Thymus (tissue), 11 donors: ENCODE data around the gene CAGE1. TPM values are rescaled to one million over a fixed set of nuclear protein-coding genes. Genes with fewer than 3 reads are reported as not detected.

Experiments used
- DNase-seq, 9 donors: peaks; one replicate each; pipeline ENCODE4 v3.0.0-alpha.2; 2013; ENCODE audit warnings: low spot score in 9 of 9, low read depth in 6 of 9, missing footprints in 1 of 9
- H3K27ac ChIP-seq, 2 donors: one replicate each; pipeline ENCODE4 v1.5.1; 2013; ENCODE audit warnings: control low read depth in 1 of 2, low read depth in 1 of 2, low read length in 1 of 2, mild to moderate bottlenecking in 1 of 2, moderate library complexity in 1 of 2
- H3K27me3 ChIP-seq, 2 donors: one replicate each; pipeline ENCODE4 v1.5.1; 2013; ENCODE audit warnings: low read length in 1 of 2; ENCODE audit not compliant: control insufficient read depth in 2 of 2, insufficient read depth in 1 of 2
- H3K36me3 ChIP-seq, 2 donors: one replicate each; pipeline ENCODE4 v1.5.1; 2013; ENCODE audit warnings: low read length in 1 of 2, mild to moderate bottlenecking in 1 of 2, moderate library complexity in 1 of 2; ENCODE audit not compliant: control insufficient read depth in 2 of 2, insufficient read depth in 2 of 2
- H3K4me1 ChIP-seq, 2 donors: one replicate each; pipeline ENCODE4 v1.5.1; 2013; ENCODE audit warnings: low read length in 2 of 2; ENCODE audit not compliant: control insufficient read depth in 2 of 2, insufficient read depth in 2 of 2
- H3K4me3 ChIP-seq, 2 donors: one replicate each; pipeline ENCODE4 v1.5.1; 2013; ENCODE audit warnings: low read length in 2 of 2, control low read depth in 1 of 2, mild to moderate bottlenecking in 1 of 2
- H3K9me3 ChIP-seq, 2 donors: one replicate each; pipeline ENCODE4 v1.5.1; 2013; ENCODE audit warnings: low read length in 1 of 2, mild to moderate bottlenecking in 1 of 2; ENCODE audit not compliant: control insufficient read depth in 2 of 2, insufficient read depth in 1 of 2
- WGBS: extraction: QIAGEN DNeasy Blood & Tissue Kit; methylation state at CpG from one replicate; pipeline ENCODE4 v1.1.7; 2013; 5-methylcytosine and 5-hydroxymethylcytosine counted together
- polyA plus RNA-seq: library from polyadenylated mRNA; stranded (reverse); fragments of 200-250 nt; gene quantifications from one replicate; pipeline ENCODE4 v1.2.3, GENCODE V29; 2013
- total RNA-seq: library from RNA; stranded (reverse); fragments of 120-200 nt; gene quantifications from one replicate; pipeline ENCODE4 v1.2.4, GENCODE V29; 2013
- donor health status: healthy.

CAGE1 gene
- total and polyA plus RNA-seq, 2 donors, result 0.02 to 0.09 TPM

DNA sequence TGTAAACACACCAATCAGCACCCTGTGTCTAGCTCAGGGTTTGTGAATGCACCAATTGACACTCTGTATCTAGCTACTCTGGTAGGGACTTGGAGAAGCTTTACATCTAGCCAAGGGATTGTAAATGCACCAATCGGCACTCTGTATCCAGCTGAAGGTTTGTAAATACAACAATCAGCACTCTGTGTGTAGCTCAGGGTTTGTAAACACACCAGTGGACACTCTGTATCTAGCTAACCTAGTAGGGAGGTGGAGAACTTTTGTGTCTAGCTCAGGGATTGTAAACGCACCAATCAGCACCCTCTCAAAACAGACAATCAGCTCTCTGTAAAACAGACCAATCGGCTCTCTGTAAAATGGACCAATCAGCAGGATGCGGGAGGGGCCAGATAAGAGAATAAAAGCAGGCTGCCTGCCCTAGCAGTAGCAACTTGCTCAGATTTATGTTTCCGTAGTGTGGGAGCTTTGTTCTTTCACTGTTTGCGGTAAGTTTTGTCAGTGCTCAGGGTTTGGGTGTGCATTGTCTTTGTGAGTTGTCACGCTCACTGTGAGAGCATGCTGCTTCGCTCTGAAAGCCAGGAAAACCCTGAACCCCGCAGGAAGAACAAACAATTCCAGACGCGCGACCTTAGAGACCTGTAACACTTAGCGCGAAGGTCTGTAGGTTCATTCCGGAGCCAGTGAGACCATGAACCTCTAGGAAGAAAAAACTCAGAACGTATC lies 37.1 kb upstream of the CAGE1 start:
- peaks cover 0 to 6% of the 10 kb centered on the region in 2 donors for H3K4me1 ChIP-seq
- H3K27ac ChIP-seq, result no peak overlapping the region
- no peak for DNase-seq
- 84% methylated on average over 16 of the region's 16 CpGs for WGBS
- peaks cover 0 to 3% of the 10 kb centered on the region in 2 donors for H3K9me3 ChIP-seq
- H3K36me3 ChIP-seq, result no peaks in the 10 kb centered on the region
- H3K4me3 ChIP-seq, result no peak overlapping the region
- H3K27me3 ChIP-seq, result no peaks in the 10 kb centered on the region

DNA sequence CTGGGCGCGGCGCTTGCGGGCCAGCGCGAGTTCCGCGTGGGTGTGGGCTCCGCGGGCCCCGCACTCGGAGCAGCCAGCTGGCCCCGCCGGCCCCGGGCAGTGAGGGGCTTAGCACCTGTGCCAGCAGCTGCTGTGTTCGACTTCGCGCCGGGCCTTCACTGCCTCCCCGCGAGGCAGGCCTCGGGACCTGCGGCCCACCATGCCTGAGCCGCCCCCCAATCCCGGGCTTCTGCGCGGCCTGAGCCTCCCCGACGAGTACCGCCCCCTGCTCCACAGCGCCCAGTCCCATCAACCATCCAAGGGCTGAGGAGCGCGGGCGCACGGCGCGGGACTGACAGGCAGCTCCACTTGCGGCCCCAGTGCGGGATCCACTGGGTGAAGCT lies 36.3 kb upstream of the CAGE1 start:
- H3K4me3 ChIP-seq, result no peak overlapping the region
- no peak overlapping the region for H3K27ac ChIP-seq
- no peaks in the 10 kb centered on the region for H3K27me3 ChIP-seq
- H3K36me3 ChIP-seq, result peaks cover 0 to 3% of the 10 kb centered on the region in 2 donors
- DNase-seq, result no peak
- WGBS, result 98% methylated on average over 39 of the region's 39 CpGs
- peaks cover 0 to 3% of the 10 kb centered on the region in 2 donors for H3K9me3 ChIP-seq
- no peaks in the 10 kb centered on the region for H3K4me1 ChIP-seq

DNA sequence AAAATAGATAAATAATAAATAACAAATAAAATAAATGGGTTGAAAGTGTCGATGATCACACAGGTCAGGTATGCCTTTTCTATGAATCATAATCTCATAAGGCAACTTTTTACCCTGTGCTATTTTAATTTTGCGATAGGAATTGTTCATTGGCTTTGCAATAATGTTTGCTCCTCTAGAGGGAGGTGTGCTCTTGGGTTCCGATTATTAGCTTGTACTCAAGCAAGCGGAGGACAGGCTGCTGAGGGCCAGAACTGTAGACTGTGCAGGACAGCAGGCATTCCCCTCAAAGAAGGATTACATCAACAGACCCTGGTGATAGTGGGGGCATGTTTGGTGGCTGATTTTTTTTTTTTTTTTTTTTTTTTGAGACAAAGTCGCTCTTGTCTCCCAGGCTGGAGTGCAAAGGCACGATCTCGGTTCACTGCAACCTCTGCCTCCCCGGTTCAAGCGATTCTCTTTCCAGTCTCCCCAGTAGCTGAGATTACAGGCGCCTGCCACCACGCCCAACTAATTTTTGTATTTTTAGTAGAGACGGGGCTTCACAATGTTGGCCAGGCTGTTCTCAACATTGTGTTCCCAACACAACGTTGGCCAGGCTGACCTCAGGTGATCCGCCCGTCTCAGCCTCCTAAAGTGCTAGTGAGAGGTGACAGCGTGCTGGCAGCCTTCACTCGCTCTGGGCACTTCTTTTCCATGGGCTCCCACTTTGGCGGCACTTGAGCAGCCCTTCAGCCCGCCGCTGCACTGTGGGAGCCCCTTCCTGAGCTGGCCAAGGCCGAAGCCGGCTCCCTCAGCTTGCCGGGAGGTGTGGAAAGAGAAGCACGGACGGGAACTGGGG lies 35.6 kb upstream of the CAGE1 start:
- DNase-seq, result no peak
- Histone ChIP-seq H3K9me3 (peaks cover 0 to 3% of the 10 kb centered on the region in 2 donors), H3K4me1 (no peaks in the 10 kb centered on the region), H3K27me3 (no peaks in the 10 kb centered on the region), H3K36me3 (peaks cover 0 to 5% of the 10 kb centered on the region in 2 donors), H3K27ac (no peak overlapping the region), H3K4me3 (no peak overlapping the region)
- WGBS, result 92% methylated on average over 25 of the region's 25 CpGs

DNA sequence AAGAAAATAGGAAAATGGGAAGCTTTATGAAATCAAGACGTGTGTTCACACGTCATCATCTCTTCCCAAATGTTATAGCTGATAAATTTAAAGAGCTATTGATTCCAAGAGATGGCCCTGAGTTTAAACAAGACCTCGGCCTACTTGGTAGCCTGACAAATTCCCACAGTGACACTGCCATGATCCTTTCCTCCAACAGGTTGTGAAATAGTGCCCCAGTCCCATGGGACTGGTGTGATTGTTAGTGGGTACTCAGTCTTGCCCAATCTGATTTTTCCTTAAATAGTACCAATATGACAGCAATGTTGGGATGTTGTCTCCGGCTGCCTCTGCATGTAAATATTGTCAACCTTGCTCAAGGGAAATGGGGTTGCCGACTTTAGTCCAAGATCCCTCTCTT lies 34.5 kb upstream of the CAGE1 start:
- no peak for DNase-seq
- Histone ChIP-seq H3K27ac (no peak overlapping the region), H3K9me3 (peaks cover 0 to 3% of the 10 kb centered on the region in 2 donors), H3K36me3 (peaks cover 0 to 6% of the 10 kb centered on the region in 2 donors), H3K27me3 (no peaks in the 10 kb centered on the region), H3K4me3 (no peak overlapping the region), H3K4me1 (peaks cover 3 to 9% of the 10 kb centered on the region in 2 donors)
- WGBS, result 99% methylated on average over 5 of the region's 5 CpGs

DNA sequence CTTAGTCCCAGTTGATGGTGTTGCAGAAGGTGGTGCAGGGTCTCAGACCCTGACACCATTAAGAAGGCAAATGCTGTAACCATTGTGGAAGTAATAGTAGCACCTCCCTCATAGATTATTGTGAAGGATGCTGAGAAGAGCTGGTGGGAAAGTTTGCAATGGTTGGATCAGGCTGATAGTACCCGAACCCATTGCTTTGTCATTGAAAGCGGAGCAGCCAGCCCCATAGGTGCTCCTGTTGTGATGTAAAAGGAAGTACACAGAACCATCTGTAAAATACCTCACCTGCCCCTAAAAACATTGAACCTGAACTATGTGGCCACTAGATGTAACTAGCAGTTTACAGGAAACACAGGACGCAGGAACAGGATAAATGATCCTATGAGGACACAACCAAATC lies 31.5 kb upstream of the CAGE1 start:
- Histone ChIP-seq H3K27me3 (no peaks in the 10 kb centered on the region), H3K4me3 (no peak overlapping the region), H3K9me3 (peaks cover 0 to 3% of the 10 kb centered on the region in 2 donors), H3K36me3 (peaks cover 8 to 30% of the 10 kb centered on the region in 2 donors), H3K27ac (no peak overlapping the region), H3K4me1 (peaks cover 8 to 16% of the 10 kb centered on the region in 2 donors)
- WGBS, result 95% methylated on average over 3 of the region's 3 CpGs
- DNase-seq, result no peak

DNA sequence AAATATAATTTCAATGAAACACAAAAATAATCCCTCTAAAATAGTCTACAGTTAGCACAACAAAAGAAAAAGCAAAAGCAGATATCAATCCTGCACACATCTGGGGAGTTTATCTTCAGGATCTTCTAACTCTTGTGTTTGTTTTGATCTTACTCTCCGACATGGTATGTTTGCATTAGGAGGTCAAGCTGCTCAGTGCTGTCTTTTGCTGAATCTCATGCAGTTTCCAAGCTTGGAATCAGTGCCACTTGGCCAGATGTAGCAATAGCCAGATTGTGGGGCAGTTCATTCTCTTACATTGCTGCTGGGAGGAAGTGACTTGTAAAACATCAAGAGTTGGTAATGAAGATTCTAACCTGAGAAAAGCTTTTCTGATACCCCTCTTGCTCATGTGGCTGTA lies 29.5 kb upstream of the CAGE1 start:
- DNase-seq, result peak in 2 of 9 donors; percentile 8 to 35
- H3K4me3 ChIP-seq, result no peak overlapping the region
- no peaks in the 10 kb centered on the region for H3K27me3 ChIP-seq
- peaks cover 8 to 16% of the 10 kb centered on the region in 2 donors for H3K4me1 ChIP-seq
- H3K9me3 ChIP-seq, result no peaks in the 10 kb centered on the region
- H3K36me3 ChIP-seq, result peaks cover 23 to 50% of the 10 kb centered on the region in 2 donors
- no peak overlapping the region for H3K27ac ChIP-seq
- WGBS, result 13% methylated on average over 1 of the region's 1 CpG

DNA sequence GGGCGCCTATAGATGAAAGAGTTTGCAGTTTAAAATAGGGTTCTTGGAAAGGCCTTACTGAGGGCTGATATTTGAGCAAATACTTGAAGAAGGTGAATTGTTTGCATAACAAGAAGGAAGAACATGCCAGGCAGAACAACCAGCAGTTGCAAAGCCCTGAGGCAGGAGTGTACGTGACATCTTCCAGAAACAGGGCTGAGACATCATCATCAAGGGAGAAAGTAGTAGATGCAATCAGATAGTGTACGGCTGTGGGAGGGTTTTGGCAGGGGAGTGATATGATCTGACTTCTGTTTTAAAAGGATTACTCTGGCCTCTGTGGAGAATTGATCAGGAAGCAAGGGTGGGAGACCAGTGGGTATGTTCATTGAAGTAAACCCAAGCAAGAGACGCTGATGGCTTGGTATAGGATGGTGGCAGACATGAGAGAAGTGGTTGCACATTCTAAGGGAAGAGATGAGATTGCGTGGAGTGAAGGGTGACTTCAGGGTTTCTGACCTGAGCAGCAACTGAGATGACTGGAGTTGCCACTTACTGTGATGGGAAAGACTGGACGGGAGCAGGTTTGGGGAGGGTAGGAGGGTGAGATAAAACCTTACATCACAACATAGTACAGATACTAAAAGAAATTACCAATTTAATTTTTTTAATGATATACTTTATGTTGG lies 28.8 kb upstream of the CAGE1 start:
- no peak for DNase-seq
- WGBS, result 88% methylated on average over 6 of the region's 6 CpGs
- no peaks in the 10 kb centered on the region for H3K9me3 ChIP-seq
- no peak overlapping the region for H3K4me3 ChIP-seq
- peaks cover 8 to 16% of the 10 kb centered on the region in 2 donors for H3K4me1 ChIP-seq
- no peak overlapping the region for H3K27ac ChIP-seq
- peaks cover 25 to 57% of the 10 kb centered on the region in 2 donors for H3K36me3 ChIP-seq
- no peaks in the 10 kb centered on the region for H3K27me3 ChIP-seq

DNA sequence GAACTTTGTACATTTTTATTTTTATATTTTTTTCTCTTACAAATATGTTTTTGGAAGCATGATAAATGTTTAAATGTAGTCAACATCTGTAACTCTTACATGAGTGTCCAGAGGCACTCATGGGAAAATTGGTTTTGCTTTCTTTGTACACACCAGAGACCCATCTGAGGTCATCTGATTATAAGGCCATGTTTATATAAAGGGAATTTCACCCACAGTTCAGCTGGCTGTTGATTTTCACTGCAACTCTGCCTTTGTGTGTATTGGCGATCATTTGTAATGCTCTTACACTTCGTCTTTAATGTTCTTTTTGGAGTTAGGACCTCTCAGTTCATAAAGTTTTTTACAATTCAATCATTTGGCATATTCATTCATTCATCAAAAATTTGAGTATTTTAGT lies 28.1 kb upstream of the CAGE1 start:
- DNase-seq, result no peak
- Histone ChIP-seq H3K27me3 (no peaks in the 10 kb centered on the region), H3K4me1 (peaks cover 8 to 16% of the 10 kb centered on the region in 2 donors), H3K27ac (no peak overlapping the region), H3K9me3 (no peaks in the 10 kb centered on the region), H3K4me3 (no peak overlapping the region), H3K36me3 (peaks cover 25 to 60% of the 10 kb centered on the region in 2 donors)
- WGBS, result 98% methylated on average over 2 of the region's 2 CpGs

DNA sequence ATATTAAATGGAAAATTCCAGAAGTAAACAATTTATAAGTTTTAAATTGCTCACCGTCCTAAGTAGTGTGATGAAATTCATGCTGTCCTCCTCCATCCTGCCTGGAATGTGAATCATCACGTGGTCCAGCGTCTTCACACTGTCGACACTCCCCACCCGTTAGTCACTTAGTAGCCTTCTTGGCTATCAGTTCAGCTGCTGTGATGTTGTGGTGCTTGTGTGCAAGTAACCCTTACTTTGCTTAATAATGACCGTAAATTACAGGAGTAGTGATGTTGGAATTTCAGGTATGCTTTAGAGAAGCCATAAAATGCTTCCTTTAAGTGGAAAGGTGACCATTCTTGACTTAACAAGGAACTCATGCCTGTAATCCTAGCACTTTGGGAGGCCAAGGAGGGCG lies 25.3 kb upstream of the CAGE1 start:
- H3K36me3 ChIP-seq, result peaks cover 46 to 78% of the 10 kb centered on the region in 2 donors
- 96% methylated on average over 7 of the region's 7 CpGs for WGBS

More for the DNA sequence above, 25.3 kb upstream of the CAGE1 start:
- H3K27me3 ChIP-seq, result no peaks in the 10 kb centered on the region
- DNase-seq, result no peak
- no peak overlapping the region for H3K27ac ChIP-seq
- peaks cover 8 to 13% of the 10 kb centered on the region in 2 donors for H3K4me1 ChIP-seq
- H3K9me3 ChIP-seq, result no peaks in the 10 kb centered on the region
- no peak overlapping the region for H3K4me3 ChIP-seq
